AG04450 (cell line): ENCODE measurements around the gene MED13L. TPM values are rescaled to one million over a fixed set of nuclear protein-coding genes. Genes with fewer than 3 reads are reported as not detected.

Experiments
- CTCF ChIA-PET: fragments of 300-600, 350-600 bp; formaldehyde crosslinking; extraction: SDS; loops from one replicate; lab custom pipeline; 2022; ENCODE audit warnings: antibody characterized with exemption, inconsistent platforms; lab: Charles Lee
- POLR2A ChIA-PET: fragments of 350-600 bp; formaldehyde crosslinking; extraction: SDS; loops from one replicate; lab custom pipeline; 2021; ENCODE audit warnings: antibody characterized with exemption, inconsistent platforms; lab: Yijun Ruan, JAX
- DNase-seq: peaks from one replicate; pipeline ENCODE4 v3.0.0-alpha.2; 2011; ENCODE audit warnings: low read depth, low spot score
- H3K27ac ChIP-seq: one replicate; pipeline ENCODE4 v1.5.1; 2012; ENCODE audit warnings: low read depth, low read length, control low read depth
- H3K27me3 ChIP-seq: one replicate; pipeline ENCODE4 v1.6.0; 2012; ENCODE audit warnings: low read length; ENCODE audit not compliant: control insufficient read depth, insufficient read depth
- H3K4me3 ChIP-seq: 2 replicates; pipeline ENCODE4 v1.5.1; 2011; ENCODE audit warnings: mild to moderate bottlenecking, low read depth, low read length, control low read depth
- H3K9me3 ChIP-seq: 2 replicates; pipeline ENCODE4 v1.5.1; 2012; ENCODE audit warnings: low read length; ENCODE audit not compliant: control insufficient read depth, insufficient read depth
- polyA plus RNA-seq: library from polyadenylated mRNA; depleted of rRNA; stranded (reverse); fragments of >200 nt; gene quantifications from 2 replicates; pipeline ENCODE4 v1.2.3, GENCODE V29; 2011
- TF ChIP-seq, protein P1 (sequence below): IDR thresholded peaks from 2 replicates; pipeline ENCODE4 v1.5.1; 2011; ENCODE audit warnings: low read depth, low read length, control low read depth, inconsistent platforms

The MED13L gene
- polyA plus RNA-seq, 1 experiment, result 56.2 TPM

- CTCF ChIA-PET, result interaction anchor here (0.6 to 1.9 kb wide), 2 partner anchors 11 to 20 kb away, joined by 4 to 9 read pairs; no protein-coding TSS in a partner anchor
- POLR2A ChIA-PET, result no interaction called here
These were observed 61.3 kb downstream of the MED13L start for GRCh38 chr12:116216022-116216756.

DNA sequence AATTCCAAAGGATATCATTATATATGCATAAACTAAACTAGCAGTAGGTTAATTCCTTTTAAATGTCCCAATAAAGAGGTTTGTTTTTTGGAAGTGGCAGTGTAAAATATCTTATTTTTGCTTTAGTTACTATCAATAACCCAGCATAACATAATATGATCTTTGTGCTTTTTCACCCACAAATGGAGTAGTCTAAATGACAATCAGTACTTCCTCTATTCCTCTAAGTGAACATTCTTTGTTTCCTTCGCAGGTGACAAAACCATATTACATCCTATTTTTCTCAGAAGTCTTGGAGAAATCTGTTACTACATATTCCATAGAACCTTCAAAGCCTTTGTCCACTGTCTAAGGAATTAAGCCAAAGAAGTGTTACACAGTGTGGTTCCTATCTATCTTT lies 62.5 kb downstream of the MED13L start:
- TF ChIP-seq, protein P1, sequence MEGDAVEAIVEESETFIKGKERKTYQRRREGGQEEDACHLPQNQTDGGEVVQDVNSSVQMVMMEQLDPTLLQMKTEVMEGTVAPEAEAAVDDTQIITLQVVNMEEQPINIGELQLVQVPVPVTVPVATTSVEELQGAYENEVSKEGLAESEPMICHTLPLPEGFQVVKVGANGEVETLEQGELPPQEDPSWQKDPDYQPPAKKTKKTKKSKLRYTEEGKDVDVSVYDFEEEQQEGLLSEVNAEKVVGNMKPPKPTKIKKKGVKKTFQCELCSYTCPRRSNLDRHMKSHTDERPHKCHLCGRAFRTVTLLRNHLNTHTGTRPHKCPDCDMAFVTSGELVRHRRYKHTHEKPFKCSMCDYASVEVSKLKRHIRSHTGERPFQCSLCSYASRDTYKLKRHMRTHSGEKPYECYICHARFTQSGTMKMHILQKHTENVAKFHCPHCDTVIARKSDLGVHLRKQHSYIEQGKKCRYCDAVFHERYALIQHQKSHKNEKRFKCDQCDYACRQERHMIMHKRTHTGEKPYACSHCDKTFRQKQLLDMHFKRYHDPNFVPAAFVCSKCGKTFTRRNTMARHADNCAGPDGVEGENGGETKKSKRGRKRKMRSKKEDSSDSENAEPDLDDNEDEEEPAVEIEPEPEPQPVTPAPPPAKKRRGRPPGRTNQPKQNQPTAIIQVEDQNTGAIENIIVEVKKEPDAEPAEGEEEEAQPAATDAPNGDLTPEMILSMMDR, result no peak

More at GRCh38 chr12:116216022-116216756, 61.3 kb downstream of the MED13L start:
- Histone ChIP-seq H3K27ac (no peak overlapping the region), H3K4me3 (no peak overlapping the region), H3K9me3 (no peaks in the 10 kb centered on the region), H3K27me3 (no peaks in the 10 kb centered on the region)
- TF ChIP-seq, protein P1, result no peak
- no peak for DNase-seq

DNA sequence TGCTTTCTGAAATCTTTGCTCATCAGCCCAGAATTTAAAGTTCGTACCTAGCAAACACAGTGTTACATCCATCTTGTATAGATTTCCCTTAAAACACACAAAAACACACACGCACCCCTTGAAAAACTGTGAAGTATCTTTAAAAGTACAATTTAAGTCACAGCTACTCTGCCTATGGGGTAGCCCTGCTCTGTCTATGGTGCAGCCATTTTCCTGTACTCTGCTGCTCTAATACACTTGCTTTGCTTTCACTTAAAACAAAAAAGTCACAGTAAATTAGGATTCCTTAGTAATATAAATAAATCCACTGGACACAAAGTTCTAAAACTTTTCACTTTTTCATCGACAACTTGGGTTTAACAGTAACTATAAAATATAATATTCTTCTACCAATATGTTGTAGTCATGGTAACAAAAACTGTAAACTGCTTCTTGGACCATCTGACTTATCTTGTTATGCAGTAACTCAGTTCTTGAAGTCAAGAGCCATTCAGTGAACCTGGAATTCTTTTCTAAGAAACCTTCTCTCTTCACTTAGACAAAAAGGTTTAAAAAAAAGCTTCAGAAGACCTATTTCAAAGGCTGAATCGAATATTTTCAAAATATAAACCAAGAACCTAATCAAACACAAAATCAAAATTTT lies 63.5 kb downstream of the MED13L start:
- TF ChIP-seq, protein P1, result no peak
- POLR2A ChIA-PET, result no interaction called here
- Histone ChIP-seq H3K27ac (no peak overlapping the region), H3K9me3 (no peaks in the 10 kb centered on the region), H3K4me3 (no peak overlapping the region), H3K27me3 (no peaks in the 10 kb centered on the region)
- CTCF ChIA-PET, result no interaction called here
- DNase-seq, result no peak

More for the DNA sequence above, 62.5 kb downstream of the MED13L start:
- CTCF ChIA-PET, result interaction anchor here (1.9 kb wide), 1 partner anchor 21 kb away, joined by 9 read pairs; no protein-coding TSS in a partner anchor
- POLR2A ChIA-PET, result no interaction called here
- Histone ChIP-seq H3K9me3 (no peaks in the 10 kb centered on the region), H3K4me3 (no peak overlapping the region), H3K27ac (no peak overlapping the region), H3K27me3 (no peaks in the 10 kb centered on the region)
- no peak for DNase-seq

DNA sequence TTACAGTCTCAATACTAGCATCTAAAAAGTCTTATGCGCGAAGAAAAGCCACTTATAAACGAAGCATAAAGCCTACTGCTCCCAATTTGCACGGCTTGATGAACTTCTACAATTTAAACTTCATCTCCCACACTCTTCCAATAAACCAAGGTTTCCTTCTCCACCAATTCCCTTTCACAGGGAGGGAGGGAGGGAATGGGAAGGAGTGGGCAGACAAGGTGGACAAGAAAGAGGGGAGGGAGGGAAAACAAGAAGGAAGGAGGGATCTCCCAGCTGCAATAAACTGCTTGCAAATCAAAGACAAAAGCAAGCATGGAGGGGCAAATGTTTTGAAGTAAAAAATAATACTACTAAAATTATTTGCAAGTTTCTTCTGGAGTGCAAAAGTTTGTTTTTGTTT lies 64.5 kb downstream of the MED13L start:
- TF ChIP-seq, protein P1, result no peak
- no peak overlapping the region for H3K4me3 ChIP-seq
- no peak for DNase-seq
- H3K27me3 ChIP-seq, result no peaks in the 10 kb centered on the region
- H3K27ac ChIP-seq, result no peak overlapping the region
- ChIA-PET POLR2A (no interaction called here), CTCF (no interaction called here)
- H3K9me3 ChIP-seq, result no peaks in the 10 kb centered on the region

DNA sequence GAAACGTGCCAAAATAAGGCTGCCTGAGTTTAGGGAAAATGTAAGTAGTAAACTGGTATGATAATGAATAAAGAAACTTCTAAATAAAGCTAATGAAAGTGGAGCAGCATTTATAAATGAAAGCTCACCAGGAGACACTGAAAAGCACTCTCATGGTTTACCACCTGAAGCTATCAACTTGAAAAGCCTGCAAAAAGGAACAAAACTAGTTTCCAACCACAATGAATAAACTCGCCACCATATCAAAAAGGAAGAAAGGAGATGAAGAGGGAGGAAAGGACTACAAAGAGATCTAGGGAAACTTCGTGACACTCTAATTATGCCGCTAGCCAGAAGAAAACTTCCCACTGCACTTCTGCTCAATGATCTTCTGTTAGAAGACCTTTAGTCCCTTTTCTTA lies 66.7 kb downstream of the MED13L start:
- ChIA-PET CTCF (no interaction called here), POLR2A (interaction anchor here (0.6 kb wide), 1 partner anchor 380 kb away, joined by 4 read pairs; no protein-coding TSS in a partner anchor)
- no peak overlapping the region for H3K4me3 ChIP-seq
- no peaks in the 10 kb centered on the region for H3K9me3 ChIP-seq
- no peaks in the 10 kb centered on the region for H3K27me3 ChIP-seq
- TF ChIP-seq, protein P1, result no peak
- H3K27ac ChIP-seq, result no peak overlapping the region
- DNase-seq, result no peak
